GM12892 (cell line): Measurements from ENCODE around the gene XPNPEP2.

Experiments used
- POLR2A ChIP-seq: IDR thresholded peaks from 2 replicates; pipeline ENCODE4 v1.6.1; 2011; ENCODE audit warnings: low read depth, low read length, control low read depth
- POLR2AphosphoS5 ChIP-seq: IDR thresholded peaks from 2 replicates; pipeline ENCODE4 v1.6.1; 2011; ENCODE audit warnings: low read depth, low read length, control low read depth
- TAF1 ChIP-seq: IDR thresholded peaks from 2 replicates; pipeline ENCODE4 v1.6.1; 2011; ENCODE audit warnings: low read depth, mild to moderate bottlenecking, control low read depth, low read length, borderline replicate concordance

GRCh38 chrX:129700536-129700935 lies 38.2 kb upstream of the XPNPEP2 start:
- TF ChIP-seq POLR2A, result no peak
- TF ChIP-seq POLR2AphosphoS5, result no peak
- no peak for TF ChIP-seq TAF1
